OCI-LY1 (cell line): ENCODE data around the gene APC2.

Experiments used
- H2AFZ ChIP-seq: fragments of 200-600 bp; sonication (generic), shearing (Covaris generic); 2 replicates; pipeline ENCODE4 v1.6.0; 2014; ENCODE audit warnings: antibody characterized with exemption, mild to moderate bottlenecking, low read length
- H3F3A ChIP-seq: fragments of 200-600 bp; sonication (generic), shearing (Covaris generic); 2 replicates; pipeline ENCODE4 v1.6.0; 2014; ENCODE audit warnings: mild to moderate bottlenecking, antibody characterized with exemption, low read length, moderate library complexity; ENCODE audit not compliant: insufficient read depth
- H3K27ac ChIP-seq: fragments of 200-600 bp; sonication (generic); 2 replicates; pipeline ENCODE4 v1.5.1; 2014; ENCODE audit warnings: low read length, mixed run types, mild to moderate bottlenecking, low read depth; ENCODE audit not compliant: poor library complexity, severe bottlenecking
- H3K27me3 ChIP-seq: fragments of 200-600 bp; sonication (generic); 2 replicates; pipeline ENCODE4 v1.6.0; 2014; ENCODE audit warnings: antibody characterized with exemption, mild to moderate bottlenecking, low read length, moderate library complexity; ENCODE audit not compliant: insufficient read depth
- H3K36me3 ChIP-seq: fragments of 200-600 bp; sonication (generic); 2 replicates; pipeline ENCODE4 v1.6.1; 2014; ENCODE audit warnings: mild to moderate bottlenecking, antibody characterized with exemption, low read length, moderate library complexity, mixed read lengths; ENCODE audit not compliant: insufficient read depth
- H3K4me1 ChIP-seq: fragments of 200-600 bp; sonication (generic); 2 replicates; pipeline ENCODE4 v1.5.1; 2014; ENCODE audit warnings: mild to moderate bottlenecking, low read length, moderate library complexity; ENCODE audit not compliant: insufficient read depth, severe bottlenecking
- H3K4me2 ChIP-seq: fragments of 200-600 bp; sonication (generic), shearing (Covaris generic); 2 replicates; pipeline ENCODE4 v1.6.1; 2014; ENCODE audit warnings: low read length
- H3K4me3 ChIP-seq: fragments of 200-600 bp; sonication (generic); 2 replicates; pipeline ENCODE4 v1.5.1; 2014; ENCODE audit warnings: low read length, low read depth, mild to moderate bottlenecking, mixed read lengths; ENCODE audit not compliant: poor library complexity, severe bottlenecking
- H3K79me2 ChIP-seq: fragments of 200-600 bp; shearing (Covaris generic); 2 replicates; pipeline ENCODE4 v1.6.1; 2016; ENCODE audit warnings: mixed run types, low read length, mixed read lengths; ENCODE audit not compliant: insufficient read depth
- H3K9ac ChIP-seq: fragments of 200-600 bp; sonication (generic), shearing (Covaris generic); 2 replicates; pipeline ENCODE4 v1.6.1; 2014; ENCODE audit warnings: mild to moderate bottlenecking, low read length, mixed read lengths
- H3K9me2 ChIP-seq: fragments of 200-600 bp; sonication (generic), shearing (Covaris generic); 2 replicates; pipeline ENCODE4 v1.6.1; 2014; ENCODE audit warnings: low read depth, mild to moderate bottlenecking, low read length, mixed read lengths
- H3K9me3 ChIP-seq: fragments of 200-600 bp; shearing (Covaris generic); 2 replicates; pipeline ENCODE4 v1.6.1; 2014; ENCODE audit warnings: low read length, mixed read lengths
- H4K20me1 ChIP-seq: fragments of 200-600 bp; sonication (generic), shearing (Covaris generic); 2 replicates; pipeline ENCODE4 v1.6.0; 2016; ENCODE audit warnings: mild to moderate bottlenecking, low read length; ENCODE audit not compliant: insufficient read depth
- CTCF ChIP-seq: fragments of 200-600 bp; sonication (generic), shearing (Covaris generic); IDR thresholded peaks from 2 replicates; pipeline ENCODE4 v1.5.1; 2017; ENCODE audit warnings: mild to moderate bottlenecking, antibody characterized with exemption, low read length, moderate library complexity, mixed read lengths
- EZH2 ChIP-seq: fragments of 200-600 bp; sonication (generic), shearing (Covaris generic); IDR thresholded peaks from 2 replicates; pipeline ENCODE4 v1.8.0; 2017; ENCODE audit warnings: borderline replicate concordance, mixed run types, mild to moderate bottlenecking, antibody characterized with exemption, low read length, moderate library complexity, mixed read lengths

APC2 gene

GRCh38 chr19:1401889-1402217 lies 48.1 kb upstream of the APC2 start:
- Histone ChIP-seq H3K4me1 (peaks cover 29% of the 10 kb centered on the region), H3K9ac (peak overlapping the region; percentile 78), H3K9me3 (no peaks in the 10 kb centered on the region), H3K4me2 (peak overlapping the region; percentile 88), H3F3A (no peaks in the 10 kb centered on the region), H3K4me3 (peak overlapping the region; percentile 78), H3K27ac (no peak overlapping the region), H3K79me2 (no peaks in the 10 kb centered on the region), H3K27me3 (peaks cover 6% of the 10 kb centered on the region; the same call in 1 of the 2 replicates), H3K9me2 (no peaks in the 10 kb centered on the region), H3K36me3 (no peaks in the 10 kb centered on the region; the same call in 1 of the 2 replicates), H4K20me1 (no peaks in the 10 kb centered on the region), H2AFZ (no peak overlapping the region)
- TF ChIP-seq CTCF (no peak), EZH2 (no peak)

GRCh38 chr19:1402411-1403070 lies 47.4 kb upstream of the APC2 start:
- H3K9me3 ChIP-seq = no peaks in the 10 kb centered on the region
- no peaks in the 10 kb centered on the region for H4K20me1 ChIP-seq
- no peak overlapping the region for H3K4me2 ChIP-seq
- no peak overlapping the region; the same call in 1 of the 2 replicates for H3K9ac ChIP-seq
- TF ChIP-seq CTCF (no peak), EZH2 (no peak)
- no peak overlapping the region for H2AFZ ChIP-seq
- no peak overlapping the region for H3K4me3 ChIP-seq
- H3K79me2 ChIP-seq = no peaks in the 10 kb centered on the region
- no peaks in the 10 kb centered on the region; the same call in 1 of the 2 replicates for H3K36me3 ChIP-seq
- H3K27me3 ChIP-seq = peaks cover 6% of the 10 kb centered on the region; the same call in 1 of the 2 replicates
- no peaks in the 10 kb centered on the region for H3K9me2 ChIP-seq
- peaks cover 30% of the 10 kb centered on the region for H3K4me1 ChIP-seq
- H3K27ac ChIP-seq = no peak overlapping the region
- no peaks in the 10 kb centered on the region for H3F3A ChIP-seq

- TF ChIP-seq CTCF (peak; percentile 66), EZH2 (no peak)
- H3K9ac ChIP-seq = peak overlapping the region; percentile 77
- H3K4me2 ChIP-seq = peak overlapping the region; percentile 84
Measured at GRCh38 chr19:1406774-1407527, 43.0 kb upstream of the APC2 start.

More at GRCh38 chr19:1406774-1407527, 43.0 kb upstream of the APC2 start:
- H3K4me1 ChIP-seq = peaks cover 47% of the 10 kb centered on the region
- peaks cover 35% of the 10 kb centered on the region; the same call in 1 of the 2 replicates for H3K36me3 ChIP-seq
- no peaks in the 10 kb centered on the region for H3K9me2 ChIP-seq
- H3K27me3 ChIP-seq = no peaks in the 10 kb centered on the region
- H4K20me1 ChIP-seq = no peaks in the 10 kb centered on the region
- no peaks in the 10 kb centered on the region for H3K9me3 ChIP-seq
- peak overlapping the region; percentile 40 for H3K27ac ChIP-seq
- H2AFZ ChIP-seq = no peak overlapping the region
- H3K79me2 ChIP-seq = peaks cover 42% of the 10 kb centered on the region
- peak overlapping the region; percentile 66 for H3K4me3 ChIP-seq
- no peaks in the 10 kb centered on the region for H3F3A ChIP-seq
